K562 (cell line): ENCODE data around the gene PRR29. TPM values are rescaled to one million over a fixed set of nuclear protein-coding genes. Genes with fewer than 3 reads are reported as not detected.
A peak's percentile ranks its signal among the peaks of the same experiment; 100 is the strongest.

Experiments
- BACH1 ChIP-seq: fragments of 200-800 bp; sonication (Bioruptor generic); IDR thresholded peaks from 2 replicates; pipeline ENCODE4 v1.6.1; 2016; ENCODE audit warnings: missing genetic modification characterization, missing compliant biosample characterization
- BRD4 ChIP-seq: fragments of 200-600 bp; sonication (generic); IDR thresholded peaks from 2 replicates; pipeline ENCODE4 v1.6.1; 2017; ENCODE audit warnings: inconsistent platforms
- CC2D1A ChIP-seq: fragments of 450-650 bp; IDR thresholded peaks from 2 replicates; pipeline ENCODE4 v1.6.1; 2017; ENCODE audit warnings: mild to moderate bottlenecking
- IRF2 ChIP-seq: sonication (generic); formaldehyde crosslinking; IDR thresholded peaks from 2 replicates; pipeline ENCODE4 v1.8.1; 2022; ENCODE audit warnings: mild to moderate bottlenecking, missing genetic modification reagents
- KAT2B ChIP-seq: IDR thresholded peaks from one replicate; pipeline ENCODE4 v1.6.1; 2012; ENCODE audit warnings: low read depth, mild to moderate bottlenecking, control low read depth, inconsistent platforms, low read length, moderate library complexity
- NRF1 ChIP-seq, 2 experiments: fragments of 450-650 bp; IDR thresholded peaks in 1 of 2; conservative IDR thresholded peaks in 1 of 2; 2 replicates each; pipeline ENCODE4 v1.6.1; 2014; ENCODE audit warnings: mild to moderate bottlenecking in 2 of 2
- POU5F1 ChIP-seq: fragments of 150-350 bp; IDR thresholded peaks from 2 replicates; pipeline ENCODE4 v1.6.1; 2014; ENCODE audit warnings: borderline replicate concordance, low read length, low read depth, mild to moderate bottlenecking; ENCODE audit not compliant: partially characterized antibody
- RBBP5 ChIP-seq: fragments of 200-600 bp; sonication (generic); IDR thresholded peaks from 2 replicates; pipeline ENCODE4 v1.6.1; 2012; ENCODE audit warnings: borderline replicate concordance, mild to moderate bottlenecking, low read length, control low read depth, inconsistent platforms; ENCODE audit not compliant: insufficient read depth, poor library complexity, severe bottlenecking
- RBM15 ChIP-seq: fragments of 200-400 bp; formaldehyde crosslinking; IDR thresholded peaks from 2 replicates; pipeline ENCODE4 v1.6.1; 2018; ENCODE audit warnings: mild to moderate bottlenecking, low read length, moderate library complexity; ENCODE audit not compliant: insufficient read depth
- RNF2 ChIP-seq: sonication (generic); IDR thresholded peaks from 2 replicates; pipeline ENCODE4 v1.6.1; 2016
- STAG1 ChIP-seq: sonication (generic); formaldehyde crosslinking; IDR thresholded peaks from 2 replicates; pipeline ENCODE4 v1.5.0; 2020; ENCODE audit warnings: missing genetic modification reagents, borderline replicate concordance
- YBX1 ChIP-seq: fragments of 450-650 bp; IDR thresholded peaks from 2 replicates; pipeline ENCODE4 v1.7.1; 2016; ENCODE audit warnings: mild to moderate bottlenecking
- ZNF24 ChIP-seq: fragments of 450-650 bp; IDR thresholded peaks from 2 replicates; pipeline ENCODE4 v1.6.1; 2016
- ZNF316 ChIP-seq: fragments of 450-650 bp; IDR thresholded peaks from 2 replicates; pipeline ENCODE4 v1.6.1; 2016
- polyA plus RNA-seq, 8 experiments: library from polyadenylated mRNA; depleted of rRNA in 4 of 8; stranded (reverse) in 5 of 8; unstranded in 3 of 8; fragments of >200 nt; fragmentation: Nextera tagmentation in 2 of 8; fragmentation: Illumina TruSeq in 1 of 8; extraction: Ambion mirVana in 2 of 8; extraction: Trizol in 1 of 8; gene quantifications; 2 replicates each; pipeline versions ENCODE4 v1.2.1 to v1.2.3, GENCODE V29; 2011 to 2014; ENCODE audit warnings: inconsistent platforms in 1 of 8, missing spikeins in 1 of 8
- total RNA-seq, 7 experiments: library from RNA; depleted of rRNA in 6 of 7; stranded (reverse); fragments of >200 nt in 6 of 7; fragmentation: Illumina TruSeq in 2 of 7; extraction: Trizol in 2 of 7; gene quantifications; 2 replicates each; pipeline versions ENCODE4 v1.2.1 to v1.2.3, GENCODE V29; 2011 to 2021; ENCODE audit warnings: low replicate concordance in 1 of 7
- TF ChIP-seq, protein P1 (sequence below): fragments of 450-650 bp; IDR thresholded peaks from 2 replicates; pipeline ENCODE4 v1.6.1; 2016; ENCODE audit warnings: mild to moderate bottlenecking
- TF ChIP-seq, protein P2 (sequence below): sonication (generic); formaldehyde crosslinking; IDR thresholded peaks from 2 replicates; pipeline ENCODE4 v1.9.0; 2022; ENCODE audit warnings: mild to moderate bottlenecking, missing genetic modification reagents
- TF ChIP-seq, protein P3 (sequence below): sonication (generic); formaldehyde crosslinking; IDR thresholded peaks from 2 replicates; pipeline ENCODE4 v1.8.1; 2022; ENCODE audit warnings: missing genetic modification reagents
- TF ChIP-seq, protein P4 (sequence below): fragments of 450-650 bp; formaldehyde crosslinking; IDR thresholded peaks from 2 replicates; pipeline ENCODE4 v1.4.0; 2022; ENCODE audit warnings: mild to moderate bottlenecking, moderate library complexity
- TF ChIP-seq, protein P5 (sequence below): IDR thresholded peaks from 2 replicates; pipeline ENCODE4 v1.6.1; 2012; ENCODE audit warnings: low read depth, low read length, improper control_type of control experiment, borderline replicate concordance
- TF ChIP-seq, protein P6 (sequence below), 2 experiments: IDR thresholded peaks; 2 replicates each; pipeline ENCODE4 v1.6.1; 2011; ENCODE audit warnings: borderline replicate concordance in 1 of 2, control low read depth in 1 of 2, low read depth in 1 of 2, low read length in 1 of 2, mild to moderate bottlenecking in 1 of 2, mixed read lengths in 1 of 2, moderate library complexity in 1 of 2; ENCODE audit not compliant: insufficient read depth in 1 of 2, insufficient read length in 1 of 2, poor library complexity in 1 of 2, severe bottlenecking in 1 of 2; ENCODE audit errors: extremely low read depth in 1 of 2

Gene PRR29
- total and polyA plus RNA-seq, 9 of the 15 experiments (the other 6 are each of a cell fraction or from before 2014, with no cell fraction given), result 0.08 to 0.58 (median 0.15) TPM; not detected in 5

DNA sequence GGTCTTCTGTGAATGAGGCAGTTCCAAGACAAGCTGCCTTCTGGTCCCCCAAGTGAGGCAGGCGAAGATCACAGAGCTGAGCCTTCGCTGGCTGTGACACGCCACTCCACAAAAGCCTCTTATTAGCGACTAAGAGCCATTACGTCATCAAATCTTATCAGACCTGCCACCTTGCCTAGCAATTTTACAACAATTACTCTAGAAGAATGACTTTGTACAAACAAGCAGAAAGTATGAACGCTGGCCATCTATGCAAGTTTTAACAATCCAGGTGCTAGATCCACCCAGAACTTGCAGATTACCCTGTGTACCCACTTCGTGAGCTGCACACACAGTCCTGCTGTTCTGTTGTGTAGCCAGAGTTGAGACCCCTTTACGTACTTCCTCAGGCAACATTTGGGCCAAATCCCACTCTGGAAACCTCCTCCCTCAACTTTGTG, 26.1 kb downstream of the PRR29 start (continued):
- TF ChIP-seq, protein P1, sequence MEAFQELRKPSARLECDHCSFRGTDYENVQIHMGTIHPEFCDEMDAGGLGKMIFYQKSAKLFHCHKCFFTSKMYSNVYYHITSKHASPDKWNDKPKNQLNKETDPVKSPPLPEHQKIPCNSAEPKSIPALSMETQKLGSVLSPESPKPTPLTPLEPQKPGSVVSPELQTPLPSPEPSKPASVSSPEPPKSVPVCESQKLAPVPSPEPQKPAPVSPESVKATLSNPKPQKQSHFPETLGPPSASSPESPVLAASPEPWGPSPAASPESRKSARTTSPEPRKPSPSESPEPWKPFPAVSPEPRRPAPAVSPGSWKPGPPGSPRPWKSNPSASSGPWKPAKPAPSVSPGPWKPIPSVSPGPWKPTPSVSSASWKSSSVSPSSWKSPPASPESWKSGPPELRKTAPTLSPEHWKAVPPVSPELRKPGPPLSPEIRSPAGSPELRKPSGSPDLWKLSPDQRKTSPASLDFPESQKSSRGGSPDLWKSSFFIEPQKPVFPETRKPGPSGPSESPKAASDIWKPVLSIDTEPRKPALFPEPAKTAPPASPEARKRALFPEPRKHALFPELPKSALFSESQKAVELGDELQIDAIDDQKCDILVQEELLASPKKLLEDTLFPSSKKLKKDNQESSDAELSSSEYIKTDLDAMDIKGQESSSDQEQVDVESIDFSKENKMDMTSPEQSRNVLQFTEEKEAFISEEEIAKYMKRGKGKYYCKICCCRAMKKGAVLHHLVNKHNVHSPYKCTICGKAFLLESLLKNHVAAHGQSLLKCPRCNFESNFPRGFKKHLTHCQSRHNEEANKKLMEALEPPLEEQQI, result peak; percentile 79
- TF ChIP-seq RBBP5 (peak; percentile 83), ZNF316 (peak; percentile 89), POU5F1 (no peak), RBM15 (no peak), BACH1 (tag) (peak; percentile 83), CC2D1A (peak; percentile 69; the same call in 1 of the 2 replicates), YBX1 (no peak), IRF2 (CRISPR knock-in tag) (no peak), ZNF24 (no peak), RNF2 (no peak; the same call in 1 of the 2 replicates), KAT2B (no peak), NRF1 (conservative IDR thresholded peaks at IDR 0.05 in 1 of 2, IDR thresholded peaks at IDR 0.05 in 1 of 2) (no peak; a peak in 1 of 4 replicates), STAG1 (CRISPR knock-in tag) (no peak), BRD4 (no peak)
- TF ChIP-seq, protein P2, sequence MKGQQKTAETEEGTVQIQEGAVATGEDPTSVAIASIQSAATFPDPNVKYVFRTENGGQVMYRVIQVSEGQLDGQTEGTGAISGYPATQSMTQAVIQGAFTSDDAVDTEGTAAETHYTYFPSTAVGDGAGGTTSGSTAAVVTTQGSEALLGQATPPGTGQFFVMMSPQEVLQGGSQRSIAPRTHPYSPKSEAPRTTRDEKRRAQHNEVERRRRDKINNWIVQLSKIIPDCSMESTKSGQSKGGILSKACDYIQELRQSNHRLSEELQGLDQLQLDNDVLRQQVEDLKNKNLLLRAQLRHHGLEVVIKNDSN, result no peak
- TF ChIP-seq, protein P3, sequence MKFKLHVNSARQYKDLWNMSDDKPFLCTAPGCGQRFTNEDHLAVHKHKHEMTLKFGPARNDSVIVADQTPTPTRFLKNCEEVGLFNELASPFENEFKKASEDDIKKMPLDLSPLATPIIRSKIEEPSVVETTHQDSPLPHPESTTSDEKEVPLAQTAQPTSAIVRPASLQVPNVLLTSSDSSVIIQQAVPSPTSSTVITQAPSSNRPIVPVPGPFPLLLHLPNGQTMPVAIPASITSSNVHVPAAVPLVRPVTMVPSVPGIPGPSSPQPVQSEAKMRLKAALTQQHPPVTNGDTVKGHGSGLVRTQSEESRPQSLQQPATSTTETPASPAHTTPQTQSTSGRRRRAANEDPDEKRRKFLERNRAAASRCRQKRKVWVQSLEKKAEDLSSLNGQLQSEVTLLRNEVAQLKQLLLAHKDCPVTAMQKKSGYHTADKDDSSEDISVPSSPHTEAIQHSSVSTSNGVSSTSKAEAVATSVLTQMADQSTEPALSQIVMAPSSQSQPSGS (CRISPR knock-in tag), result 0 out of 2 replicates have a peak, but pooled peaks have one; percentile 52
- TF ChIP-seq, protein P4, sequence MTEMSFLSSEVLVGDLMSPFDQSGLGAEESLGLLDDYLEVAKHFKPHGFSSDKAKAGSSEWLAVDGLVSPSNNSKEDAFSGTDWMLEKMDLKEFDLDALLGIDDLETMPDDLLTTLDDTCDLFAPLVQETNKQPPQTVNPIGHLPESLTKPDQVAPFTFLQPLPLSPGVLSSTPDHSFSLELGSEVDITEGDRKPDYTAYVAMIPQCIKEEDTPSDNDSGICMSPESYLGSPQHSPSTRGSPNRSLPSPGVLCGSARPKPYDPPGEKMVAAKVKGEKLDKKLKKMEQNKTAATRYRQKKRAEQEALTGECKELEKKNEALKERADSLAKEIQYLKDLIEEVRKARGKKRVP (CRISPR knock-in tag), result peak; percentile 45; the same call in 1 of the 2 replicates
- TF ChIP-seq, protein P5, sequence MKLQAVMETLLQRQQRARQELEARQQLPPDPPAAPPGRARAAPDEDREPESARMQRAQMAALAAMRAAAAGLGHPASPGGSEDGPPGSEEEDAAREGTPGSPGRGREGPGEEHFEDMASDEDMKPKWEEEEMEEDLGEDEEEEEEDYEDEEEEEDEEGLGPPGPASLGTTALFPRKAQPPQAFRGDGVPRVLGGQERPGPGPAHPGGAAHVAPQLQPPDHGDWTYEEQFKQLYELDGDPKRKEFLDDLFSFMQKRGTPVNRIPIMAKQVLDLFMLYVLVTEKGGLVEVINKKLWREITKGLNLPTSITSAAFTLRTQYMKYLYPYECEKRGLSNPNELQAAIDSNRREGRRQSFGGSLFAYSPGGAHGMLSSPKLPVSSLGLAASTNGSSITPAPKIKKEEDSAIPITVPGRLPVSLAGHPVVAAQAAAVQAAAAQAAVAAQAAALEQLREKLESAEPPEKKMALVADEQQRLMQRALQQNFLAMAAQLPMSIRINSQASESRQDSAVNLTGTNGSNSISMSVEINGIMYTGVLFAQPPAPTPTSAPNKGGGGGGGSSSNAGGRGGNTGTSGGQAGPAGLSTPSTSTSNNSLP, result 0 out of 2 replicates have a peak, but pooled peaks have one; percentile 35
- TF ChIP-seq, protein P6, sequence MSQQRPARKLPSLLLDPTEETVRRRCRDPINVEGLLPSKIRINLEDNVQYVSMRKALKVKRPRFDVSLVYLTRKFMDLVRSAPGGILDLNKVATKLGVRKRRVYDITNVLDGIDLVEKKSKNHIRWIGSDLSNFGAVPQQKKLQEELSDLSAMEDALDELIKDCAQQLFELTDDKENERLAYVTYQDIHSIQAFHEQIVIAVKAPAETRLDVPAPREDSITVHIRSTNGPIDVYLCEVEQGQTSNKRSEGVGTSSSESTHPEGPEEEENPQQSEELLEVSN (IDR thresholded peaks at IDR 0.05; ENCODE audit: borderline replicate concordance in 1 of 2, extremely low read depth in 1 of 2, insufficient read depth in 1 of 2, insufficient read length in 1 of 2, low read depth in 1 of 2, low read length in 1 of 2, poor library complexity in 1 of 2, severe bottlenecking in 1 of 2), result peak in 1 of 2 experiments; percentile 44
